Liver (tissue), 9 donors: ENCODE measurements around the gene IRAK4. TPM values are rescaled to one million over a fixed set of nuclear protein-coding genes. Genes with fewer than 3 reads are reported as not detected.

ENCODE experiments used
- DNase-seq: peaks from one replicate; pipeline ENCODE4 v3.0.0-alpha.2; 2017; ENCODE audit warnings: low spot score
- H3K27ac ChIP-seq, 2 donors: one replicate each; pipeline ENCODE4 v1.7.0; 2013; ENCODE audit warnings: inconsistent platforms in 2 of 2, low read length in 2 of 2, control low read depth in 1 of 2, low read depth in 1 of 2, mild to moderate bottlenecking in 1 of 2
- H3K27me3 ChIP-seq, 4 donors: one replicate each; pipeline versions ENCODE4 v1.6.1 to v1.7.0; 2013; ENCODE audit warnings: low read length in 3 of 4, inconsistent platforms in 1 of 4, mild to moderate bottlenecking in 1 of 4, moderate library complexity in 1 of 4; ENCODE audit not compliant: control insufficient read depth in 4 of 4, insufficient read depth in 4 of 4
- H3K36me3 ChIP-seq, 4 donors: one replicate each; pipeline versions ENCODE4 v1.6.1 to v1.7.0; 2013; ENCODE audit warnings: low read length in 3 of 4, mild to moderate bottlenecking in 3 of 4, low read depth in 1 of 4, moderate library complexity in 1 of 4; ENCODE audit not compliant: control insufficient read depth in 4 of 4, insufficient read depth in 3 of 4
- H3K4me1 ChIP-seq, 4 donors: one replicate each; pipeline versions ENCODE4 v1.6.1 to v1.7.0; 2013; ENCODE audit warnings: low read length in 3 of 4, mild to moderate bottlenecking in 3 of 4, moderate library complexity in 1 of 4; ENCODE audit not compliant: control insufficient read depth in 4 of 4, insufficient read depth in 4 of 4
- H3K4me3 ChIP-seq, 3 donors: one replicate each; pipeline versions ENCODE4 v1.6.1 to v1.7.0; 2013; ENCODE audit warnings: low read length in 3 of 3, control low read depth in 1 of 3, low read depth in 1 of 3, mild to moderate bottlenecking in 1 of 3
- H3K9ac ChIP-seq, 2 donors: one replicate each; pipeline ENCODE4 v1.7.0; 2013; ENCODE audit warnings: low read length in 2 of 2, mild to moderate bottlenecking in 2 of 2, moderate library complexity in 2 of 2, control low read depth in 1 of 2, low read depth in 1 of 2
- H3K9me3 ChIP-seq, 4 donors: one replicate each; pipeline versions ENCODE4 v1.6.1 to v1.7.0; 2013; ENCODE audit warnings: low read length in 3 of 4; ENCODE audit not compliant: control insufficient read depth in 4 of 4
- EGR1 ChIP-seq, 2 donors: IDR thresholded peaks; 2 replicates each; pipeline ENCODE4 v1.6.1; 2016 to 2018; ENCODE audit warnings: antibody characterized with exemption in 2 of 2, low read depth in 2 of 2
- FOXA1 ChIP-seq: IDR thresholded peaks from 2 replicates; pipeline ENCODE4 v1.6.1; 2016; ENCODE audit warnings: antibody characterized with exemption
- FOXA2 ChIP-seq: IDR thresholded peaks from 2 replicates; pipeline ENCODE4 v1.6.1; 2016; ENCODE audit warnings: antibody characterized with exemption
- GABPA ChIP-seq, 2 donors: IDR thresholded peaks in 1 of 2; conservative IDR thresholded peaks in 1 of 2; 2 replicates each; pipeline ENCODE4 v1.6.1; 2016; ENCODE audit warnings: antibody characterized with exemption in 2 of 2, mild to moderate bottlenecking in 1 of 2, moderate library complexity in 1 of 2
- JUND ChIP-seq, 2 donors: IDR thresholded peaks; 2 replicates each; pipeline ENCODE4 v1.6.1; 2016; ENCODE audit warnings: antibody characterized with exemption in 2 of 2
- NR2F2 ChIP-seq: IDR thresholded peaks from 2 replicates; pipeline ENCODE4 v1.6.1; 2016; ENCODE audit warnings: antibody characterized with exemption
- RAD21 ChIP-seq, 2 donors: IDR thresholded peaks; 2 replicates each; pipeline ENCODE4 v1.6.1; 2016; ENCODE audit warnings: antibody characterized with exemption in 2 of 2, mild to moderate bottlenecking in 2 of 2
- RXRA ChIP-seq, 2 donors: IDR thresholded peaks; 2 replicates each; pipeline ENCODE4 v1.6.1; 2017 to 2018; ENCODE audit warnings: antibody characterized with exemption in 2 of 2, mild to moderate bottlenecking in 1 of 2
- SP1 ChIP-seq: IDR thresholded peaks from 2 replicates; pipeline ENCODE4 v1.6.1; 2018; ENCODE audit warnings: antibody characterized with exemption, mild to moderate bottlenecking
- TAF1 ChIP-seq: conservative IDR thresholded peaks from 2 replicates; pipeline ENCODE4 v1.6.1; 2016; ENCODE audit warnings: antibody characterized with exemption, mild to moderate bottlenecking
- YY1 ChIP-seq: IDR thresholded peaks from 2 replicates; pipeline ENCODE4 v1.6.1; 2016; ENCODE audit warnings: antibody characterized with exemption, mild to moderate bottlenecking
- WGBS: extraction: QIAGEN DNeasy Blood & Tissue Kit; methylation state at CpG from one replicate; pipeline ENCODE4 v1.1.7; 2013; 5-methylcytosine and 5-hydroxymethylcytosine counted together
- polyA plus RNA-seq, 2 donors: library from polyadenylated mRNA; stranded (reverse) in 1 of 2; unstranded in 1 of 2; fragments of 200-250 nt in 1 of 2; fragments of >200 nt in 1 of 2; fragmentation: Nextera tagmentation in 1 of 2; extraction: Ambion mirVana in 1 of 2; gene quantifications; one replicate each; pipeline versions ENCODE4 v1.2.1 to v1.2.3, GENCODE V29; 2013 to 2015
- total RNA-seq, 2 donors: library from RNA; depleted of rRNA; stranded (reverse); fragments of >200 nt; gene quantifications; one replicate each; pipeline ENCODE4 v1.2.3, GENCODE V29; 2014
- TF ChIP-seq, protein P1 (sequence below): IDR thresholded peaks from 2 replicates; pipeline ENCODE4 v1.6.1; 2016; ENCODE audit warnings: antibody characterized with exemption
- TF ChIP-seq, protein P2 (sequence below): IDR thresholded peaks from 2 replicates; pipeline ENCODE4 v1.6.1; 2016; ENCODE audit warnings: antibody characterized with exemption
- TF ChIP-seq, protein P3 (sequence below): IDR thresholded peaks from 2 replicates; pipeline ENCODE4 v1.6.1; 2016; ENCODE audit warnings: antibody characterized with exemption
- TF ChIP-seq, protein P4 (sequence below): IDR thresholded peaks from 2 replicates; pipeline ENCODE4 v1.6.1; 2016; ENCODE audit warnings: antibody characterized with exemption, mild to moderate bottlenecking
- donor health status: healthy.
- donor health status: healthy.
- donor health status: healthy.
- donor health status: healthy.
- donor health status: healthy.

Gene IRAK4
- total and polyA plus RNA-seq, 4 donors: 5.0 to 19.1 (median 7.7) TPM

DNA sequence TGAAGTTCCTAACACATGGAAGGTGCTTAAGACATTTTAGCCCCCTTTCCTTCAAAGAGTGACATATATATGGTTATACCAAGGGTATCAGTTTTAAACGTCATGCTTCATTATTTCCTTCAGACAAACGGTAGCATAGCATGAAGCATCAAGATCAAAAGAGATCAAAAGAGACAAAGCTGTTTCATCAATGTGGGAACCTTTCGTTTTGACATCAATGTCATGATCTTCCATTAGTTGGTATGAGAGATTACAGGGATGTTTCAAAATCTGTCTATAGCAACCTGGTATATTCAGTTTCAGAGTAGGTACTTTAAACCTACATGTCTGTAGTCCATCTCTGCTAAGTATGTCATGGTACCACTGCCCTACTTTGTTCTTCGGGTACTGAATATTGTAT, 28.5 kb upstream of the IRAK4 start:
- Histone ChIP-seq H3K9ac (no peak overlapping the region), H3K36me3 (peaks cover 0 to 7% (median 5%) of the 10 kb centered on the region in 4 donors), H3K4me1 (no peaks in the 10 kb centered on the region), H3K27me3 (no peaks in the 10 kb centered on the region), H3K4me3 (no peak overlapping the region), H3K9me3 (no peaks in the 10 kb centered on the region), H3K27ac (no peak overlapping the region)
- 84% methylated on average over 4 of the region's 4 CpGs for WGBS
- TF ChIP-seq EGR1 (IDR thresholded peaks at IDR 0.05; ENCODE audit: low read depth in 2 of 2): no peak
- no peak for TF ChIP-seq NR2F2
- no peak for TF ChIP-seq YY1
- TF ChIP-seq RAD21 (IDR thresholded peaks at IDR 0.05): no peak
- no peak for TF ChIP-seq JUND (IDR thresholded peaks at IDR 0.05)
- TF ChIP-seq, protein P1, sequence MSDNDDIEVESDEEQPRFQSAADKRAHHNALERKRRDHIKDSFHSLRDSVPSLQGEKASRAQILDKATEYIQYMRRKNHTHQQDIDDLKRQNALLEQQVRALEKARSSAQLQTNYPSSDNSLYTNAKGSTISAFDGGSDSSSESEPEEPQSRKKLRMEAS: no peak
- TF ChIP-seq RXRA (IDR thresholded peaks at IDR 0.05): no peak
- no peak for TF ChIP-seq FOXA2
- TF ChIP-seq, protein P2, sequence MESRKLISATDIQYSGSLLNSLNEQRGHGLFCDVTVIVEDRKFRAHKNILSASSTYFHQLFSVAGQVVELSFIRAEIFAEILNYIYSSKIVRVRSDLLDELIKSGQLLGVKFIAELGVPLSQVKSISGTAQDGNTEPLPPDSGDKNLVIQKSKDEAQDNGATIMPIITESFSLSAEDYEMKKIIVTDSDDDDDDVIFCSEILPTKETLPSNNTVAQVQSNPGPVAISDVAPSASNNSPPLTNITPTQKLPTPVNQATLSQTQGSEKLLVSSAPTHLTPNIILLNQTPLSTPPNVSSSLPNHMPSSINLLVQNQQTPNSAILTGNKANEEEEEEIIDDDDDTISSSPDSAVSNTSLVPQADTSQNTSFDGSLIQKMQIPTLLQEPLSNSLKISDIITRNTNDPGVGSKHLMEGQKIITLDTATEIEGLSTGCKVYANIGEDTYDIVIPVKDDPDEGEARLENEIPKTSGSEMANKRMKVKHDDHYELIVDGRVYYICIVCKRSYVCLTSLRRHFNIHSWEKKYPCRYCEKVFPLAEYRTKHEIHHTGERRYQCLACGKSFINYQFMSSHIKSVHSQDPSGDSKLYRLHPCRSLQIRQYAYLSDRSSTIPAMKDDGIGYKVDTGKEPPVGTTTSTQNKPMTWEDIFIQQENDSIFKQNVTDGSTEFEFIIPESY: no peak
- TF ChIP-seq TAF1: no peak
- no peak for TF ChIP-seq SP1
- no peak for TF ChIP-seq FOXA1
- DNase-seq: no peak

DNA sequence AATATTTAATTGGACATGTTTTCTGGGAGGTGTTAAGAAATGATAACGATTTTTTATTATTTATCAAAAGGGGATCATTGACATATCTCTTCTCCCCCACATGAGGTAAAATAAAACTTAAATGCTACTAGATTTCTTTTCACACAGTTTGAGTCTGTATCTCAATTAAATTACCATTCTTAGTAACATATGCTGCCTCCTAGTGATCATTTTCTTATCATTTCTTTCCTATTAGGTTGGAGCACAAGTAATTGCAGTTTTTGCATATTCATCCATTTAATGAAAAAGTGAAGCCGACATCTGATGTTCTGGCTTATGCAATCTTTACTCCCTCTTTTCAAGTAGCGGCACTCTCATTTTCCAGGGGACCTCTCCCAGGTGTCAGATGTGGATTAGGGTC, 25.1 kb upstream of the IRAK4 start:
- Histone ChIP-seq H3K36me3 (peaks cover 0 to 11% (median 9%) of the 10 kb centered on the region in 4 donors), H3K27ac (no peak overlapping the region), H3K27me3 (no peaks in the 10 kb centered on the region), H3K4me1 (no peaks in the 10 kb centered on the region), H3K9ac (no peak overlapping the region), H3K9me3 (no peaks in the 10 kb centered on the region), H3K4me3 (no peak overlapping the region)
- 97% methylated on average over 3 of the region's 3 CpGs for WGBS
- TF ChIP-seq FOXA1 (no peak), NR2F2 (no peak), JUND (IDR thresholded peaks at IDR 0.05) (no peak), YY1 (no peak), FOXA2 (no peak)
- TF ChIP-seq, protein P3, sequence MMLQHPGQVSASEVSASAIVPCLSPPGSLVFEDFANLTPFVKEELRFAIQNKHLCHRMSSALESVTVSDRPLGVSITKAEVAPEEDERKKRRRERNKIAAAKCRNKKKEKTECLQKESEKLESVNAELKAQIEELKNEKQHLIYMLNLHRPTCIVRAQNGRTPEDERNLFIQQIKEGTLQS: no peak
- DNase-seq: no peak

DNA sequence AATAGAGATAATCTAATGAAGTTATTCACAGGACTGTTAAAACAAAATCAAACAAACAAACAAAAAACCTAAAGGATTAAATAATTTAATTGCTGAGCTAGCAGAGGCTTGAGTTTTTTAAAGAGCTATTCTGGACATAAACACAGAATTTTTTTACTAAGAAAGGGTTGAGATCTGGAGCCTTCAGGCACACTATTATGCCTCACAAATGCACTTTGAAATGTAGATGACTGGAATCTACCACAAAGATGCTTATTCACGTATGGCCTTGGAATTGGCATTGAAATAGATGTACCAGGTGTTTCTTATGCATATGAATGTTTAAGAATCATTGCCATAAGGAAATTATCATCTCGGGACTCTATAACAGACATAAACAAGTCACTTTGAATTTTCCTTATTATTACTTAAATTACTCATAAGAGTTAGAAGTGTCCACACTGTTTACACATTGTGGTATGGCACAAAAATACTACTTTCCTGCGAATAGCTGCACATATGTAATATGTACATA, 21.8 kb upstream of the IRAK4 start:
- Histone ChIP-seq H3K4me1 (no peaks in the 10 kb centered on the region), H3K4me3 (no peak overlapping the region), H3K36me3 (peaks cover 0 to 12% (median 7%) of the 10 kb centered on the region in 4 donors), H3K9me3 (no peaks in the 10 kb centered on the region), H3K27ac (no peak overlapping the region), H3K9ac (no peak overlapping the region), H3K27me3 (no peaks in the 10 kb centered on the region)
- TF ChIP-seq RXRA (IDR thresholded peaks at IDR 0.05) (no peak), RAD21 (IDR thresholded peaks at IDR 0.05) (no peak), TAF1 (no peak), GABPA (IDR thresholded peaks at IDR 0.05 in 1 of 2, conservative IDR thresholded peaks at IDR 0.05 in 1 of 2) (no peak), SP1 (no peak), JUND (IDR thresholded peaks at IDR 0.05) (no peak), EGR1 (IDR thresholded peaks at IDR 0.05; ENCODE audit: low read depth in 2 of 2) (no peak), NR2F2 (no peak)
- TF ChIP-seq, protein P3: no peak
- TF ChIP-seq, protein P1: no peak
- TF ChIP-seq, protein P4, sequence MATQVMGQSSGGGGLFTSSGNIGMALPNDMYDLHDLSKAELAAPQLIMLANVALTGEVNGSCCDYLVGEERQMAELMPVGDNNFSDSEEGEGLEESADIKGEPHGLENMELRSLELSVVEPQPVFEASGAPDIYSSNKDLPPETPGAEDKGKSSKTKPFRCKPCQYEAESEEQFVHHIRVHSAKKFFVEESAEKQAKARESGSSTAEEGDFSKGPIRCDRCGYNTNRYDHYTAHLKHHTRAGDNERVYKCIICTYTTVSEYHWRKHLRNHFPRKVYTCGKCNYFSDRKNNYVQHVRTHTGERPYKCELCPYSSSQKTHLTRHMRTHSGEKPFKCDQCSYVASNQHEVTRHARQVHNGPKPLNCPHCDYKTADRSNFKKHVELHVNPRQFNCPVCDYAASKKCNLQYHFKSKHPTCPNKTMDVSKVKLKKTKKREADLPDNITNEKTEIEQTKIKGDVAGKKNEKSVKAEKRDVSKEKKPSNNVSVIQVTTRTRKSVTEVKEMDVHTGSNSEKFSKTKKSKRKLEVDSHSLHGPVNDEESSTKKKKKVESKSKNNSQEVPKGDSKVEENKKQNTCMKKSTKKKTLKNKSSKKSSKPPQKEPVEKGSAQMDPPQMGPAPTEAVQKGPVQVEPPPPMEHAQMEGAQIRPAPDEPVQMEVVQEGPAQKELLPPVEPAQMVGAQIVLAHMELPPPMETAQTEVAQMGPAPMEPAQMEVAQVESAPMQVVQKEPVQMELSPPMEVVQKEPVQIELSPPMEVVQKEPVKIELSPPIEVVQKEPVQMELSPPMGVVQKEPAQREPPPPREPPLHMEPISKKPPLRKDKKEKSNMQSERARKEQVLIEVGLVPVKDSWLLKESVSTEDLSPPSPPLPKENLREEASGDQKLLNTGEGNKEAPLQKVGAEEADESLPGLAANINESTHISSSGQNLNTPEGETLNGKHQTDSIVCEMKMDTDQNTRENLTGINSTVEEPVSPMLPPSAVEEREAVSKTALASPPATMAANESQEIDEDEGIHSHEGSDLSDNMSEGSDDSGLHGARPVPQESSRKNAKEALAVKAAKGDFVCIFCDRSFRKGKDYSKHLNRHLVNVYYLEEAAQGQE: no peak
- 89% methylated on average over 3 of the region's 3 CpGs for WGBS
- DNase-seq: no peak
